ENCODE data around the gene GRK7. TPM values are rescaled to one million over a fixed set of nuclear protein-coding genes. Genes with fewer than 3 reads are reported as not detected.

Gene GRK7
- total RNA-seq, 1 experiment from 2014 or later, result not detected

DNA sequence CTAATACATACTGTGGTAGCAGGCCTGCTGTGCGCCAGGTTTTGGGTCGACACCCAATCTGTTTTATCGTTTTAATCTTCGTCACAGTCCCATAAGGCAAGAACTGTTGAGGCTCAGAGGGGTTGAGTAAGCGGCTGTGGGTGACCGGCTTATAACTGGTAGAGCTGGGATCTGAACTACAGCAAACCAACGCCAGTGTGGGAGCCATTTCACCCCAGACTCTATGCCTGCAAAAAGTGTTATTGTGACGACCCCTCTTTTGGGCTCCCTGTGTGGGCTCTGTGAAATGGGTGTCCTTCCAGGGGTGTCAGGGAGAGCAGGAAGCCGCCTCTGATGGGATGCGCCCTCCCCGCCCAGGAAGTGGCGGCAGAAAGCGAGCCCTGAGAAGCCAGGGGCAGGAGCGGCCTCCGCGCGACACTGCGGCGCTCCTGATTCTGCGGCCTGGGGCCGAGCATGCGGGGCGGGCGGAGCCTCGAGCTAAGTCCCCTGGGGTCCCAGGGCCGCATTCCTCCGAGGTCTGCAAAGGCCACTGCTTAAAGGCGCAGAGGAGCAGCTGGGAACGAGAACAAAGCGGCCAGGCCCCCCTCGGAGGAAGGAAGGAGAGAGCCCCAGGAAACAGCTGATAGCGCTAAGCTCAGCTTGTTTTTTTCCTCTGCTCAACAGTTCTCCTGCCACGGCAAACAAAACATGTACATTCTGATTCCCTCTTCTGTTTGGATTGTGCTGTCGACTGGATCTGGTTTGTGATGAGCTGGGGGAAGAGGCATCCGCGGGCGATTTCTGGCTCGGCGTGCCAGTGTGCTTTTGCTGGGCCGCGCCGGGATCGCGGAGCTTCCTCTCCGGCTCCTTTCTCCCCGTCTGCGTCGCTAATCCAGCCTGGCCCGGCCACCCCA lies 33.9 kb downstream of the GRK7 start:
- H3K36me3 ChIP-seq (ENCODE audit: control insufficient read depth in 1 of 2, insufficient read depth in 2 of 2, low read length in 2 of 2), result no peaks in the 10 kb centered on the region
- ATAC-seq (no peak), DNase-seq (ENCODE audit: low read depth, low spot score) (no peak)
- H3K4me3 ChIP-seq (replicated peaks in 1 of 2; ENCODE audit: low read depth in 1 of 2, low read length in 2 of 2), result no peak overlapping the region
- no peaks in the 10 kb centered on the region for H3K4me1 ChIP-seq (ENCODE audit: control insufficient read depth in 1 of 2, insufficient read depth in 2 of 2, low read length in 2 of 2)
- RAD21 ChIA-PET (ENCODE audit: low non-redundant PET in 1 of 2, low total read pairs in 2 of 2, uncharacterized antibody in 2 of 2, unreplicated experiment in 2 of 2), result no interaction called here
- no peaks in the 10 kb centered on the region for H4K20me1 ChIP-seq (ENCODE audit: insufficient read depth)
- H3K27me3 ChIP-seq (ENCODE audit: insufficient read depth, low read length), result no peaks in the 10 kb centered on the region
- H3K4me2 ChIP-seq (ENCODE audit: low read length), result no peak overlapping the region
- no peaks in the 10 kb centered on the region for H3K79me2 ChIP-seq (ENCODE audit: insufficient read depth, low read length)
- H3K9ac ChIP-seq (ENCODE audit: low read length), result no peak overlapping the region
- no peaks in the 10 kb centered on the region for H3K9me3 ChIP-seq (ENCODE audit: control insufficient read depth in 1 of 2, insufficient read depth in 1 of 2, low read depth in 1 of 2, low read length in 2 of 2)
- intact Hi-C loops (cut with micrococcal nuclease), result no loop called here
- H3K9me2 ChIP-seq (ENCODE audit: insufficient read depth), result no peaks in the 10 kb centered on the region
- no TSS peak for BruUV-seq (replicated peaks)
- TF ChIP-seq FOSL1 (IDR thresholded peaks at IDR 0.05; ENCODE audit: low read depth), result no peak
- no peak for TF ChIP-seq CTCF (IDR thresholded peaks at IDR 0.05 in 2 of 3, conservative IDR thresholded peaks at IDR 0.05 in 1 of 3; ENCODE audit: borderline replicate concordance in 1 of 3, insufficient read depth in 1 of 3, low read depth in 2 of 3, low read length in 2 of 3)
- no peak for TF ChIP-seq JUND (IDR thresholded peaks at IDR 0.05)
- no peak for TF ChIP-seq POLR2AphosphoS5 (IDR thresholded peaks at IDR 0.05; ENCODE audit: low read depth, low read length)
- no peak for TF ChIP-seq SP1 (IDR thresholded peaks at IDR 0.05; ENCODE audit: low read depth)
- no peak for TF ChIP-seq CBX3 (IDR thresholded peaks at IDR 0.05; ENCODE audit: low read depth)
- no peak for TF ChIP-seq YY1 (IDR thresholded peaks at IDR 0.05; ENCODE audit: extremely low read depth, insufficient replicate concordance, low read depth, low read length)
- TF ChIP-seq ZFX (IDR thresholded peaks at IDR 0.05), result no peak
- no peak for TF ChIP-seq REST (IDR thresholded peaks at IDR 0.05; ENCODE audit: low read depth)
- no peak overlapping the region for H3K27ac ChIP-seq (ENCODE audit: low read depth, low read length)
- CTCF ChIA-PET, result no interaction called here
- POLR2A ChIA-PET, result no interaction called here
- no peak overlapping the region for H2AFZ ChIP-seq (ENCODE audit: low read depth, low read length, poor library complexity, severe bottlenecking)
